Measurements from ENCODE around the gene NMBR.

Gene NMBR

GRCh38 chr6:142132625-142133024, 14.3 kb downstream of the NMBR start, which contains the start of gene GJE1:
Gene GJE1, plus strand, starts transcription at chr6:142132925. Its CDS starts 234 bp downstream, at chr6:142133159.
- DNase-seq (ENCODE audit: low read depth, low spot score), result no peak
- H3K4me3 ChIP-seq (ENCODE audit: low read depth, low read length), result no peak within 1 kb of the TSS
- no peak for TF ChIP-seq CTCF (IDR thresholded peaks at IDR 0.05; ENCODE audit: low read depth, low read length)
- in situ Hi-C loops (cut with HindIII; ENCODE audit: low sequenced_read_pairs), result no loop called here

- no peak for TF ChIP-seq CTCF (IDR thresholded peaks at IDR 0.05; ENCODE audit: low read depth, low read length)
- H3K4me3 ChIP-seq (ENCODE audit: low read depth, low read length), result no peak overlapping the region
- DNase-seq (ENCODE audit: low read depth, low spot score), result no peak
- in situ Hi-C loops (cut with HindIII; ENCODE audit: low sequenced_read_pairs), result no loop called here
These were observed 16.1 kb downstream of the NMBR start for GRCh38 chr6:142130814-142131213.

- in situ Hi-C loops (cut with HindIII; ENCODE audit: low sequenced_read_pairs), result no loop called here
- H3K4me3 ChIP-seq (ENCODE audit: low read depth, low read length), result no peak overlapping the region
- TF ChIP-seq CTCF (IDR thresholded peaks at IDR 0.05; ENCODE audit: low read depth, low read length), result no peak
- no peak for DNase-seq (ENCODE audit: low read depth, low spot score)
These were observed 25.6 kb downstream of the NMBR start for GRCh38 chr6:142121342-142121741.

- no peak for TF ChIP-seq CTCF (IDR thresholded peaks at IDR 0.05; ENCODE audit: low read depth, low read length)
- no peak overlapping the region for H3K4me3 ChIP-seq (ENCODE audit: low read depth, low read length)
- in situ Hi-C loops (cut with HindIII; ENCODE audit: low sequenced_read_pairs), result no loop called here
- DNase-seq (ENCODE audit: low read depth, low spot score), result no peak
These were observed 28.0 kb downstream of the NMBR start for GRCh38 chr6:142118925-142119324.

- in situ Hi-C loops (cut with HindIII; ENCODE audit: low sequenced_read_pairs), result no loop called here
- TF ChIP-seq CTCF (IDR thresholded peaks at IDR 0.05; ENCODE audit: low read depth, low read length), result no peak
- no peak for DNase-seq (ENCODE audit: low read depth, low spot score)
- H3K4me3 ChIP-seq (ENCODE audit: low read depth, low read length), result no peak overlapping the region
These were observed 28.6 kb downstream of the NMBR start for GRCh38 chr6:142118328-142118727.

GRCh38 chr6:142117366-142117765, 29.6 kb downstream of the NMBR start:
- TF ChIP-seq CTCF (IDR thresholded peaks at IDR 0.05; ENCODE audit: low read depth, low read length), result no peak
- DNase-seq (ENCODE audit: low read depth, low spot score), result no peak
- no peak overlapping the region for H3K4me3 ChIP-seq (ENCODE audit: low read depth, low read length)
- in situ Hi-C loops (cut with HindIII; ENCODE audit: low sequenced_read_pairs), result no loop called here
